Liver (tissue), 9 donors: ENCODE measurements around the gene COA1. TPM values are rescaled to one million over a fixed set of nuclear protein-coding genes. Genes with fewer than 3 reads are reported as not detected.

Source experiments
- DNase-seq: peaks from one replicate; pipeline ENCODE4 v3.0.0-alpha.2; 2017; ENCODE audit warnings: low spot score
- H3K27ac ChIP-seq, 2 donors: one replicate each; pipeline ENCODE4 v1.7.0; 2013; ENCODE audit warnings: inconsistent platforms in 2 of 2, low read length in 2 of 2, control low read depth in 1 of 2, low read depth in 1 of 2, mild to moderate bottlenecking in 1 of 2
- H3K27me3 ChIP-seq, 4 donors: one replicate each; pipeline versions ENCODE4 v1.6.1 to v1.7.0; 2013; ENCODE audit warnings: low read length in 3 of 4, inconsistent platforms in 1 of 4, mild to moderate bottlenecking in 1 of 4, moderate library complexity in 1 of 4; ENCODE audit not compliant: control insufficient read depth in 4 of 4, insufficient read depth in 4 of 4
- H3K36me3 ChIP-seq, 4 donors: one replicate each; pipeline versions ENCODE4 v1.6.1 to v1.7.0; 2013; ENCODE audit warnings: low read length in 3 of 4, mild to moderate bottlenecking in 3 of 4, low read depth in 1 of 4, moderate library complexity in 1 of 4; ENCODE audit not compliant: control insufficient read depth in 4 of 4, insufficient read depth in 3 of 4
- H3K4me1 ChIP-seq, 4 donors: one replicate each; pipeline versions ENCODE4 v1.6.1 to v1.7.0; 2013; ENCODE audit warnings: low read length in 3 of 4, mild to moderate bottlenecking in 3 of 4, moderate library complexity in 1 of 4; ENCODE audit not compliant: control insufficient read depth in 4 of 4, insufficient read depth in 4 of 4
- H3K4me3 ChIP-seq, 3 donors: one replicate each; pipeline versions ENCODE4 v1.6.1 to v1.7.0; 2013; ENCODE audit warnings: low read length in 3 of 3, control low read depth in 1 of 3, low read depth in 1 of 3, mild to moderate bottlenecking in 1 of 3
- H3K9ac ChIP-seq, 2 donors: one replicate each; pipeline ENCODE4 v1.7.0; 2013; ENCODE audit warnings: low read length in 2 of 2, mild to moderate bottlenecking in 2 of 2, moderate library complexity in 2 of 2, control low read depth in 1 of 2, low read depth in 1 of 2
- H3K9me3 ChIP-seq, 4 donors: one replicate each; pipeline versions ENCODE4 v1.6.1 to v1.7.0; 2013; ENCODE audit warnings: low read length in 3 of 4; ENCODE audit not compliant: control insufficient read depth in 4 of 4
- ATF3 ChIP-seq: IDR thresholded peaks from 2 replicates; pipeline ENCODE4 v1.6.1; 2016; ENCODE audit warnings: antibody characterized with exemption
- CTCF ChIP-seq: fragments of 150-350 bp; IDR thresholded peaks from 2 replicates; pipeline ENCODE4 v1.5.1; 2017; ENCODE audit warnings: improper control_type of control experiment, low read depth, low read length; ENCODE audit not compliant: missing input control
- EGR1 ChIP-seq, 2 donors: IDR thresholded peaks; 2 replicates each; pipeline ENCODE4 v1.6.1; 2016 to 2018; ENCODE audit warnings: antibody characterized with exemption in 2 of 2, low read depth in 2 of 2
- FOXA1 ChIP-seq: IDR thresholded peaks from 2 replicates; pipeline ENCODE4 v1.6.1; 2016; ENCODE audit warnings: antibody characterized with exemption
- FOXA2 ChIP-seq: IDR thresholded peaks from 2 replicates; pipeline ENCODE4 v1.6.1; 2016; ENCODE audit warnings: antibody characterized with exemption
- GABPA ChIP-seq, 2 donors: IDR thresholded peaks in 1 of 2; conservative IDR thresholded peaks in 1 of 2; 2 replicates each; pipeline ENCODE4 v1.6.1; 2016; ENCODE audit warnings: antibody characterized with exemption in 2 of 2, mild to moderate bottlenecking in 1 of 2, moderate library complexity in 1 of 2
- HNF4A ChIP-seq, 2 donors: conservative IDR thresholded peaks; 2 replicates each; pipeline ENCODE4 v1.6.1; 2016; ENCODE audit warnings: antibody characterized with exemption in 2 of 2, mild to moderate bottlenecking in 2 of 2
- HNF4G ChIP-seq: IDR thresholded peaks from 2 replicates; pipeline ENCODE4 v1.6.1; 2016; ENCODE audit warnings: antibody characterized with exemption
- JUND ChIP-seq, 2 donors: IDR thresholded peaks; 2 replicates each; pipeline ENCODE4 v1.6.1; 2016; ENCODE audit warnings: antibody characterized with exemption in 2 of 2
- MAX ChIP-seq: IDR thresholded peaks from 2 replicates; pipeline ENCODE4 v1.6.1; 2016; ENCODE audit warnings: antibody characterized with exemption
- NR2F2 ChIP-seq: IDR thresholded peaks from 2 replicates; pipeline ENCODE4 v1.6.1; 2016; ENCODE audit warnings: antibody characterized with exemption
- REST ChIP-seq: IDR thresholded peaks from 2 replicates; pipeline ENCODE4 v1.6.1; 2016; ENCODE audit warnings: antibody characterized with exemption, mild to moderate bottlenecking
- RXRA ChIP-seq, 2 donors: IDR thresholded peaks; 2 replicates each; pipeline ENCODE4 v1.6.1; 2017 to 2018; ENCODE audit warnings: antibody characterized with exemption in 2 of 2, mild to moderate bottlenecking in 1 of 2
- SP1 ChIP-seq: IDR thresholded peaks from 2 replicates; pipeline ENCODE4 v1.6.1; 2018; ENCODE audit warnings: antibody characterized with exemption, mild to moderate bottlenecking
- TAF1 ChIP-seq: conservative IDR thresholded peaks from 2 replicates; pipeline ENCODE4 v1.6.1; 2016; ENCODE audit warnings: antibody characterized with exemption, mild to moderate bottlenecking
- YY1 ChIP-seq: IDR thresholded peaks from 2 replicates; pipeline ENCODE4 v1.6.1; 2016; ENCODE audit warnings: antibody characterized with exemption, mild to moderate bottlenecking
- WGBS: extraction: QIAGEN DNeasy Blood & Tissue Kit; methylation state at CpG from one replicate; pipeline ENCODE4 v1.1.7; 2013; 5-methylcytosine and 5-hydroxymethylcytosine counted together
- polyA plus RNA-seq, 2 donors: library from polyadenylated mRNA; stranded (reverse) in 1 of 2; unstranded in 1 of 2; fragments of 200-250 nt in 1 of 2; fragments of >200 nt in 1 of 2; fragmentation: Nextera tagmentation in 1 of 2; extraction: Ambion mirVana in 1 of 2; gene quantifications; one replicate each; pipeline versions ENCODE4 v1.2.1 to v1.2.3, GENCODE V29; 2013 to 2015
- total RNA-seq, 2 donors: library from RNA; depleted of rRNA; stranded (reverse); fragments of >200 nt; gene quantifications; one replicate each; pipeline ENCODE4 v1.2.3, GENCODE V29; 2014
- TF ChIP-seq, protein P1 (sequence below): IDR thresholded peaks from 2 replicates; pipeline ENCODE4 v1.6.1; 2016; ENCODE audit warnings: antibody characterized with exemption
- donor health status: healthy.
- donor health status: healthy.
- donor health status: healthy.
- donor health status: healthy.
- donor health status: healthy.

Gene COA1
- total and polyA plus RNA-seq, 4 donors: 16.6 to 37.8 (median 29.4) TPM

- Histone ChIP-seq H3K27ac (no peak overlapping the region), H3K4me3 (no peak overlapping the region), H3K27me3 (no peaks in the 10 kb centered on the region), H3K9ac (no peak overlapping the region), H3K9me3 (no peaks in the 10 kb centered on the region), H3K4me1 (peaks cover 0 to 3% (median 1%) of the 10 kb centered on the region in 4 donors), H3K36me3 (no peaks in the 10 kb centered on the region)
- DNase-seq: no peak
- TF ChIP-seq RXRA (IDR thresholded peaks at IDR 0.05): no peak
- TF ChIP-seq YY1: no peak
- no peak for TF ChIP-seq SP1
- no peak for TF ChIP-seq JUND (IDR thresholded peaks at IDR 0.05)
- no peak for TF ChIP-seq GABPA (IDR thresholded peaks at IDR 0.05 in 1 of 2, conservative IDR thresholded peaks at IDR 0.05 in 1 of 2)
- TF ChIP-seq TAF1: no peak
- no peak for TF ChIP-seq ATF3
- no peak for TF ChIP-seq HNF4A (conservative IDR thresholded peaks at IDR 0.05)
- TF ChIP-seq, protein P1, sequence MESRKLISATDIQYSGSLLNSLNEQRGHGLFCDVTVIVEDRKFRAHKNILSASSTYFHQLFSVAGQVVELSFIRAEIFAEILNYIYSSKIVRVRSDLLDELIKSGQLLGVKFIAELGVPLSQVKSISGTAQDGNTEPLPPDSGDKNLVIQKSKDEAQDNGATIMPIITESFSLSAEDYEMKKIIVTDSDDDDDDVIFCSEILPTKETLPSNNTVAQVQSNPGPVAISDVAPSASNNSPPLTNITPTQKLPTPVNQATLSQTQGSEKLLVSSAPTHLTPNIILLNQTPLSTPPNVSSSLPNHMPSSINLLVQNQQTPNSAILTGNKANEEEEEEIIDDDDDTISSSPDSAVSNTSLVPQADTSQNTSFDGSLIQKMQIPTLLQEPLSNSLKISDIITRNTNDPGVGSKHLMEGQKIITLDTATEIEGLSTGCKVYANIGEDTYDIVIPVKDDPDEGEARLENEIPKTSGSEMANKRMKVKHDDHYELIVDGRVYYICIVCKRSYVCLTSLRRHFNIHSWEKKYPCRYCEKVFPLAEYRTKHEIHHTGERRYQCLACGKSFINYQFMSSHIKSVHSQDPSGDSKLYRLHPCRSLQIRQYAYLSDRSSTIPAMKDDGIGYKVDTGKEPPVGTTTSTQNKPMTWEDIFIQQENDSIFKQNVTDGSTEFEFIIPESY: no peak
- TF ChIP-seq MAX: no peak
- TF ChIP-seq FOXA2: no peak
- no peak for TF ChIP-seq NR2F2
- TF ChIP-seq REST: no peak
- TF ChIP-seq CTCF: no peak
- no peak for TF ChIP-seq HNF4G
- TF ChIP-seq FOXA1: no peak
- no peak for TF ChIP-seq EGR1 (IDR thresholded peaks at IDR 0.05; ENCODE audit: low read depth in 2 of 2)
- WGBS: 59% methylated on average over 1 of the region's 1 CpG
Measured at GRCh38 chr7:43664681-43665080, 64.6 kb downstream of the COA1 start.

DNA sequence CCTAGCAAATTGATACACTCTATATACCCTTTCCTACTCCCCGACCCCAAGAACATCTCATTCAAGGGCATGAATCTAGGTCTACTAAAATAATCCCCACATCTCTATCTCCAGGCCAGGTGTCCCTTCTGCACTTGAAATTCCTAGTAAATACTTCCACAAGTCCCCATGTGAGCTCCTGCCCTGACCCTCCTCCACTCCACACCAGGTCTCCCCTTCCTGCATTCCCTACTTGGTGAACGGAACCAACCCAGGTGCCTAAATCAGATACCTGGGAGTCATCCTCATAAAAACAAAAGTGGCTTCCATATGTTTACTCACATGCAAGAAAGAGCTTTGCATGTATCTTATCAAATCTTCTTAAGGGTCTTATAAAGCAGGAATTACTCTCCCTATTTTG, 69.2 kb downstream of the COA1 start:
- no peak overlapping the region for H3K27ac ChIP-seq
- DNase-seq: no peak
- no peaks in the 10 kb centered on the region for H3K9me3 ChIP-seq
- no peak overlapping the region for H3K4me3 ChIP-seq
- TF ChIP-seq TAF1 (no peak), ATF3 (no peak), REST (no peak), YY1 (no peak), SP1 (no peak), EGR1 (IDR thresholded peaks at IDR 0.05; ENCODE audit: low read depth in 2 of 2) (no peak), HNF4G (no peak)
- no peaks in the 10 kb centered on the region for H3K36me3 ChIP-seq
- H3K27me3 ChIP-seq: no peaks in the 10 kb centered on the region
- 95% methylated on average over 2 of the region's 2 CpGs for WGBS
- H3K4me1 ChIP-seq: peaks cover 6 to 16% (median 7%) of the 10 kb centered on the region in 4 donors
- H3K9ac ChIP-seq: no peak overlapping the region
